GM21526 (cell line): ENCODE measurements around the gene GPC5.
"Not testable (repeated sequence)": the region's sequence is repeated elsewhere in the genome, so short reads cannot be mapped to it uniquely, and the experiment has no call there.

Experiments
- ATAC-seq: cut with Tn5 transposase; IDR thresholded peaks from one replicate; pipeline ENCODE4 v1.9.1; 2021; ENCODE audit warnings: moderate library complexity; ENCODE audit not compliant: unreplicated experiment, low FRiP score

The GPC5 gene

GRCh38 chr13:91368676-91369440, 29.6 kb upstream of the GPC5 start:
- no peak for ATAC-seq

GRCh38 chr13:91369441-91369831, 29.0 kb upstream of the GPC5 start:
- ATAC-seq, result no peak

GRCh38 chr13:91370501-91370900, 27.9 kb upstream of the GPC5 start:
- ATAC-seq, result no peak

- no peak for ATAC-seq
Observed at GRCh38 chr13:91372911-91373310, 25.5 kb upstream of the GPC5 start.

- peak; percentile 97 for ATAC-seq
Observed at GRCh38 chr13:91375116-91375729, 23.2 kb upstream of the GPC5 start.

GRCh38 chr13:91381371-91381770, 17.1 kb upstream of the GPC5 start:
- ATAC-seq, result no peak

GRCh38 chr13:91383836-91384235, 14.6 kb upstream of the GPC5 start:
- no peak for ATAC-seq

GRCh38 chr13:91384896-91385295, 13.5 kb upstream of the GPC5 start:
- no peak for ATAC-seq

- no peak for ATAC-seq
Observed at GRCh38 chr13:91389186-91389585, 9.2 kb upstream of the GPC5 start.

- no peak for ATAC-seq
Observed at GRCh38 chr13:91397595-91397994, 826 bp upstream of the GPC5 start.

- no peak for ATAC-seq
Observed at GRCh38 chr13:91399189-91400062, 1.0 kb downstream of the GPC5 start.

GRCh38 chr13:91400063-91400399, 1.6 kb downstream of the GPC5 start:
- ATAC-seq, result no peak

- ATAC-seq, result no peak
Observed at GRCh38 chr13:91400671-91401070, 2.2 kb downstream of the GPC5 start.

GRCh38 chr13:91401920-91402319, 3.5 kb downstream of the GPC5 start:
- no peak for ATAC-seq

GRCh38 chr13:91405240-91405639, 6.8 kb downstream of the GPC5 start:
- no peak for ATAC-seq

- ATAC-seq, result peak; percentile 85
Observed at GRCh38 chr13:91406619-91407018, 8.2 kb downstream of the GPC5 start.

- ATAC-seq, result no peak
Observed at GRCh38 chr13:91408971-91409370, 10.6 kb downstream of the GPC5 start.

- not testable (repeated sequence) for ATAC-seq
Observed at GRCh38 chr13:91416579-91416978, 18.2 kb downstream of the GPC5 start.

- no peak for ATAC-seq
Observed at GRCh38 chr13:91417660-91418325, 19.4 kb downstream of the GPC5 start.

GRCh38 chr13:91426913-91427312, 28.5 kb downstream of the GPC5 start:
- ATAC-seq, result no peak

GRCh38 chr13:91438674-91439073, 40.3 kb downstream of the GPC5 start:
- not testable (repeated sequence) for ATAC-seq
